ENCODE measurements around the gene NISCH.

NISCH gene

DNA sequence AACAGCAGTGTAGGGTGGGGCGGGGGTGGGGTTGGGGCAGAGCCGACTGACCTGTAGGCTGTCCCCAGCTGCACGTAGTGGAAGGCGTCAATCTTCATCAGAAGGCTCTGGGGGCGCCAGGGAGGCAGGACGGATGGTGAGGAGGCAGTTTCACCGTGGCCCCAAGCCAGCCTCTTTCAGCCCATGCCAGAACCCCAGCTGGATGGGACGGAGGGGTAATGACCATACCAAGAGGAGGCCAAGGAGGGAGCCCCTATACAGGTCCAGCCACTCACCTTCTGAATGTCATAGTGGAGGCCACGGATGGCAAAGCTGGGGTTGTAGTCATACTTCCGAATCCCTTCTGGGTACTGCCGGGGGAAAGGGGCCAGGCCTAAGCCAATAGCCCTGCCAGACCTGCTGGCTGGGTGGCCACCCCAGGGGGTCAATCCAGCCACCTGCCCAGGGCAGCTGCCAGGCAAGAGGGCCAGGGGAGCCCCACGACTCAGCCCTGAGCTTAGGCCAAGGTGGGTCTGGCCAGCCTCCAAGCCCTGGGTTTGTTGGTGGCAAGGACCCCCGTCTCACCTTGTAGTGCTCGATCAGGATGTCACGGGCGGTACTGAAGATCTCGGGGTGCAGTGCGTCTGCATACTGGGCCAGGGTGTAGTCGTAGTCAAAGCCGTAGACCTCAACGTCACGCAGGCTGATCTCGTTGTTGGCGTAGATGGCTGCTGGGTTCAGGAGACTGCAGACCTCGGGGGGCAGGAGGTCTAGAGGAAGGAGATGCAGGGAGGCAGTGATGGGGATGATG lies 73.4 kb downstream of the NISCH start:
- DNase-seq = no peak

GRCh38 chr3:52529376-52530333 lies 74.3 kb downstream of the NISCH start:
- DNase-seq = no peak

GRCh38 chr3:52530918-52531826 lies 75.8 kb downstream of the NISCH start:
- no peak for DNase-seq

DNA sequence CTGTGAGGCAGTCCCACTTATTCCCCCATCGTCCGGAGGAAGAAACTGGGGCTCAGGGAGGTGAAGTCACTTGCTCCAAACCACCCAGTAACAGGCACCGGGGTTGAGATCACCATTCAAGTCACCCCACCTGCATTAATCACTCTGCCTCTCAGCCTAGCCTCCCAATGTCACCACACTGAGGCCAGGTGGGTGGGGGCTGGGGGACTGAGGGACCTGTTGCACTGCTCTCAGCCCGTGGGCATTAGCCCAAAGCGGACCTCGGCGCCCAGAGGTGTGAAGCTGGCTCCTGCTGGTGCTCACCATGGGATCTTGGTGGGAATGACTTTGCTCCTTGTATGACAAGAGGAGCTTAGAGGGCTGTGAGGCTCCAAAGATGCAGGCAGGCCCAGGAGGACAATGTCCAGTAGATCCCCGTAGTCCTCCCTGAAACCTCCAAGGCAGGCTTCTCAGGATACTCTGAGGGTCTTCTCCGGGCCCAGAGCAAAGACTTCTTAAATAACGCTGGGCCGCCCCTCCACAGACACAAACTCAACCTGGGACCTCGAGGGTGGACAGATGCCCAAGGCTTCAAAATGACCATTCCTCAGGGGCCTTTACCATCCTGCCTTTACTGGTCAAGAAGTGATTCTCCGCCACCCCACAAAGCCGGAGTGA lies 76.6 kb downstream of the NISCH start:
- DNase-seq = no peak

- no peak for DNase-seq
Measured at GRCh38 chr3:52532517-52532837, 77.1 kb downstream of the NISCH start.

DNA sequence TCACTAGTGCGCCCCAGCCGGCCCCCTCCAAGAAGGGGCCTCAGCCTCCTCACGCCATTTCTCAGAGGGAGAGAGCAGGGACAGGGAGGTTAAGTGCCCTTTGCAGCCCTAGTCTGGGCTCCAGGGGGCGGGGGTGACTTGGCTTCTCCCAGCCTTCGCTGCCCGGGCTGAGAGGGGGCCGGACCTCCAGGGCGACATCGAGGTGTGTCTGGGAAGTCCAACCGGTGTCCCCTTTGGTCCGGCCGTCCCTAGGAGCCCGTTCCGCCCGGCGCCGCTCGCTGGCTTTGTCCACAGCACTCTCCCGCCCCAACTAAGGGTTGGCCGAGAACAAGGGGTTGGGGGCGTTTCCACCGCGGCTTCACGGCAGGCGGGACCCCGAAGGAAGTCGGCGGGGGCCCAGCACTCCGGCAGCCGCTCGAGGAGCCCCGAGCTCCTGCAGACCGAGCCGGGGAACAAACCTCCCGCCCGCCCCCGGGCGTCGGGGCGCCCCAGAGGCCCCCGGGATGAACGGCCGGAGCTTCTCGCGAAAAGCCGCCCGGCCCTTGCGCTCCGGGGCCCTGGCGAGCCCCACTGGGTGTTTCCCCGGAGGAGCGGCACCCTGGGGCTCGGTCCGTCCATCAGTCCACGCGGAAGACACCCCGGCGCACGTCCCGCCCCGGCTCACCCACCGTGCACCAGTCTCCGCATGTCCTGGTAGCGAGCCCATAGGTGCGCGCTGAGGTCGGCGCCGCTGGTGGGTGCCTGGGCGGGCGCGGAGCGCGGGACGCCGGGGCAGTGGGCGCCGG lies 77.6 kb downstream of the NISCH start:
- DNase-seq = no peak

GRCh38 chr3:52533623-52534280 lies 78.3 kb downstream of the NISCH start, which contains the start of gene NT5DC2:
Gene NT5DC2, minus strand, starts transcription at chr3:52533857. Its CDS starts 120 bp downstream, at chr3:52533737.
- peak; percentile 69 for DNase-seq

GRCh38 chr3:52534281-52535183 lies 79.1 kb downstream of the NISCH start:
- no peak for DNase-seq

- no peak for DNase-seq
Measured at GRCh38 chr3:52535411-52536111, 80.2 kb downstream of the NISCH start.

DNA sequence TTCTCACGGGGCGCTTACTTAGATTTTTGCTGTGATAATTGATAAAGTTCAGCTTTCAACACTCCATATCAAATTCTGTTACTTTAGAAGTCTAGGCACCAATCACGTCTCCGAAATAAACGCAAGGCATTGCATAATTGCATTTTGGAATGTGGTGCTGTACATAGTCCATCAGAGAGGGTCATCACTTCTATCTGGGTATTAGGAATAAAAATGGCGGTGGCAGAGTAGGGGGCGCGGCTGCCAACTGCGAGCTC lies 80.6 kb downstream of the NISCH start:
- no peak for DNase-seq

GRCh38 chr3:52536369-52537164 lies 81.2 kb downstream of the NISCH start, which contains the start of gene UQCC5:
Gene UQCC5, plus strand, starts transcription at chr3:52536605. Its CDS starts 151 bp downstream, at chr3:52536756.
- DNase-seq = peak; percentile 99

DNA sequence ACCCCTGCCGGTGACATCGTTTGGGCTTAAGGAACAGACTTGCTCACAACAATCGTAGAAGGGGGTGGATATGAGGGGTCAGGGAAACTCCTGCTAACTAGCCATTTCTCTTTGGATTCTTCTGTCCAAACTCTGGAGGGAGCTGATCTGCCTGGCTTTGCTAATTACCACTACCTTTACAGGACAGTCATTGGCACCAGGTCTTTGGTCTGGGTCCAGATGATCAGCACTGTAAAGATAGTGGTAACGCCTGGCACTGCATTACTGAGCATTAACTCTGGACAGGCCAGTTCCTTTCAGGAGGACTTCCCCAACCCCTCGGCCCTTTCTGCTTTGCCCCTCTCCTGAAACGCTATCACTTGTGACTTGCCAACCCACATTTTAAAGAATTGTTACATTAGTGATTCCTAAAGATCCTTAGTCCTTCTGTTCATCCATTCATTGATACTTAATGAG lies 81.8 kb downstream of the NISCH start:
- no peak for DNase-seq

DNA sequence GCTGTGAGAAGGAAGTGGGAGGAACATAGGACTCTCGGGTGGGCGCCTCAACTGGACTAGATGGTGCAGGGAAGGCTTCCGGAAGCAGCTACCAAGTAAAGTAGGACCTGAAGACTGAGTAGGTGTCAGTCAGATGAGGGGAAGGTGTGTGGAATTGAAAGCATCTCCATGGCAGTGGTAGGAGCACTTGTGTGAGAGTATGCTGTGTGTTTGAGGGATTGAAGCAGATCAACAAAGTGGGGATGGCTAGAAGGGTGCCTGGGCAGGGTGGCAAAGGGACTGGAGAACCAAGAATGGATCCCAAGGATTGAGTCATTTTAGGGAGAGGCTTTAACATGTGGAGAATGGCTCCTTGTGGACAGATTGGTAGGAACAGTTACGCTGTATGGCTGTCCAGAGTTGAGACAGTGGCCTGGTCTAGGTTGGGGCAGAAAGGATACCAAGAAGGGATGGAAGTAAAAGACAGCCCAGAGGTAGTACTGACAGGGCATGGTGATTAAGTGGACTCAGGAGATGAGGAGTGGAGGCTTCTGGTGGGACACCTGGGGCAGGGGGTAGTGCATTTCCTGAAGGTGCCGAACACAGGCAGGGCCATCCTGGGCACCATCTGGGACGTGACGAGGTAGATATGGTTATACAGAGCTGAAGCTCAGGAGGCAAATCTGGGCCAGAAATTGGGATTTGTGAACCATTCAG lies 82.5 kb downstream of the NISCH start:
- no peak for DNase-seq

GRCh38 chr3:52539010-52539653 lies 83.7 kb downstream of the NISCH start:
- no peak for DNase-seq

GRCh38 chr3:52541050-52541449 lies 85.6 kb downstream of the NISCH start:
- no peak for DNase-seq
